CD4-positive, alpha-beta T cell treated with Interleukin-12 subunit alpha and Interleukin-12 subunit beta, for 1 hour (primary cell): ENCODE results near the gene RNF115.
"Not testable (repeated sequence)": the region's sequence is repeated elsewhere in the genome, so short reads cannot be mapped to it uniquely, and the experiment has no call there.

Source experiments
- DNase-seq: peaks from one replicate; pipeline ENCODE4 v3.0.0-alpha.2; 2020

RNF115 gene

DNA sequence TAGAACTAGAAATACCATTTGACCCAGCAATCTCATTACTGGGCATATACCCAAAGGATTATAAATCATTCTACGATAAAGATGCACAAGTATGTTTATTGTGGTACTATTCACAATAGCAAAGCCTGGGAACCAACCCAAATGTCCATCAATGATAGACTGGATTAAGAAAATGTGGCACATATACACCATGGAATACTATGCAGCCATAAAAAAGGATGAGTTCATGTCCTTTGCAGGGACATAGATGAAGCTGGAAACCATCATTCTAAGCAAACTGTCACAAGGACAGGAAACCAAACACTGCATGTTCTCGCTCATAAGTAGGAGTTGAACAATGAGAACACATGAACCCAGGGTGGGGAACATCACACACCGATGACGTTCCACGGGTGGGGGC is 97.7 kb downstream of the RNF115 start:
- not testable (repeated sequence) for DNase-seq

DNA sequence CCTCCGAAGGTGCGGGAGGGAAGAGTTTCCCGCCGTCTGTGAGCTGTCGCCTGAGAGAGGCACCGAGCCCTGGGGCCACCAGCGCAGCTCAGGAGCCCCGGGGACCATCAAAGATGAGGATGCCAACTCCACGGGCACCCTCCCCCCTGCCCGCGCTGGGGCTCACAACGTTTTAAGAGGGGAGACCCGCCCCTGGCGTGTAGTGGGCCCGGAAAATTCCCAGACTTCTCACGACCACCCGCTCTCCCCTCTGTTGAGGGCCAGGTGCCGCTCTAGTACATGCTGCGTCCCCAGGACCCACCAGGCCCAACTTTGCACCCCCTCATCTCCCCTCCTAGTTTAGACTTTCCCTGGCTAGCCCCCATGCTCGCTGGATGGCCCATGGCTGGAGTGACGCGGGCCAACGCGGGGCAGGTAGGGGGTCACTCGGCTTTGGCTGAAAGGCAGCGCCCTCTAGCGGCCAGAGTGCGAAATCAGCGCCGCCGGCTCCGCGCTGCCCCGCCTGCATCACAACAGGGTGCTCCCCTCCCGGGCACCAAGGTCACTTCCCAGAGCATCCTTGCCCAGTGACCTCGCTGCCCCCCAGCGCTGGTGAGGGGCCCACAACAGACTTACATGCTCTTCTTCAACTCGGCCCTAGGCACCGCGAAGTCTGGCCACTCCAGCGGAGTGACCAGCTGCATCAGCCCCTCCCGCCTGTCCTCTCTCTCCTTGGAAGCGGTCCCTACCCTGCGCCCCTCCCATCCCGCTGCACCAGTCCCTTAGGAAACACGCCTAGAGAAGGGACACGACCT is 102.8 kb downstream of the RNF115 start:
- peak; percentile 74 for DNase-seq

DNA sequence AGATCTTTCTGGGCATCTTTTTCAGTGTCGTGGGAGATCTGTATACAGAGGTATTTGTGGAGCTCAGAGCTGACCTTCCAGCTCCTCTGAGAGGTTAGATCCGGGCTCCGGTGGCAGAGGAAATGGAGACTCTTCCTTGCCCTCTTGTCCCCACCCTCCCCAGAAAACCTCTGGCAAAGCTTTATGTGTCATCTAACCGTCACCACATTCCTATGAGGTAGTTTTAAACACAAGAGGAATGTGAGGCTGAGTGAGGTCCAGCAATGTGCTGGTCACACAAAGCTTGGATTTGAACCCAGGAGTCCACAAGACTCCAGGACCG is 103.4 kb downstream of the RNF115 start:
- DNase-seq, result no peak

DNA sequence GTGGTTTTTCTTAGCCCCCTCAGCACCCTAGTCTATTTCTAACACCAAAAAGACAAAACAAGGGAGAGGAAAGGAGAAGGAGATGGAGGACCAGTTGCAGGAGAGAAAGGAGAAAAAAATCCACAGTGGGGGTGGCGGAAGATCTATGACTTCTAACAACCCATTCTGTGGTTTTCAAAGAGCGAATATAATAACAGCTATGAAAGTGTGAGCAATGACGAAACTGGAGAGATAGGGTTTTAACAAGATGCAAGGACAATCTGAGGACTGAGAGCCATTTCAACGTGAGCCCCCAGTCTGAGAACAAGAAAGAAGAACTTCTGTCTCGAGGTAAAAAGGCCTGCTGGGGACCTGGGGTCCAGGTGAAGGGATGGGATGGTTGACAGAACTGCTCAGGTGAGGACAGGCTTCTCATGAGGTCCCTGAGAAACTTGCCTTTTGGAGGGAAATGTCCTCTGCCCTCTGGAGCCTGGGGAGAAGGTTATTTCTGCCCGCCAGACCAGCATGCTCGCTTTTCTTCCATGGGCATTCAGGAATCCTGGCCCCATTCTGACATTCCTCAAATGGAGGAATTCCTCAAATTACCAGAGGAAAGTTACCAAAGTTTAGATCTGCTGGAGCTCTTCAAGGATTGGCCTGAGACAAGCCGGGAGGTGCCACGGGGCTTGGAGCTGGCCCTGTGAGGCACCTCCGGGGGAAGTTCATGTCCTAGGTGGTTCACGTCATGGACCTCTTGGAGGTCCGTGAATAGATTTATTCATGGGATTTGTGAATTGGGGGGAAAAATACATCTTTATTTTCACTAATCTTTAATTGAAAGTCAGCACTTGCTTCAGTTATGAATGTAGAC is 104.4 kb downstream of the RNF115 start, which contains the start of gene CD160:
CD160 (plus strand) TSS at position 270 of the 850 bp plus-strand sequence. CDS start 8,829 bp downstream, outside the sequence.
- DNase-seq, result peak; percentile 17

DNA sequence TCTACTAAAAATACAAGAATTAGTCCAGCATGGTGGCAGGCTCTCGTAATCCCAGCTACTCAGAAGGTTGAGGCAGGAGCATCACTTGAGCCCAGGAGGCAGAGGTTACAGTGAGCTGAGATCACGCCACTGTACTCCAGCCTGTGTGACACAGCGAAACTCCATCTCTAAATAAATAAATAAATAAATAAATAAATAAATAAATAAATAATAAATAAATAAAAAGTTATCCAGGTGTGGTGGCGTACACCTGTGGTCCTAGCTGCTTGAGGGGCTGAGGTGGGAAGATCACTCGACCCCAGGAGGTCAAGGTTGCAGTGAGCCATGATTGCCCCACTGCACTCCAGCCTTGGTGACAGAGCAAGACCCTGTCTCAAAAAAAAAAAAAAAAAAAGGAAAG is 105.4 kb downstream of the RNF115 start:
- DNase-seq, result not testable (repeated sequence)

DNA sequence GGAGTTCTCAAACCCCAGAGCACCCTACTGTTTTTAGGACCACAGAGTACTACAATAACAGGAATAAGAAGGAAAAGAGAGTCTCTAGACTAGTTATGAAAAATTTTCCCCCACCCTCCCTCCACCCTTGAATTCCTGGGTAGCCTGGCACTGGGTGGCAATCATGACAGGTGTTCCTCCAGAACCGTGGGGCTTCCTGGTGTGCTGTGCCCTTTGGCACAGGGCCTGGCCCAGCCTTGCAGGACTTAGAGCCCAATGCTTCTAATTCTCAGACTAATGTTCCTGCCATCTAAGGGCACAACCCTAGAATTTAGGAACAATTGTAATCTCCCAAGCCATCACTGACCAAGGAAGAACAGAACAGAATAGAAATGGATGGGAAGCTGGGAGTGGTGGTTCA is 106.1 kb downstream of the RNF115 start:
- no peak for DNase-seq

DNA sequence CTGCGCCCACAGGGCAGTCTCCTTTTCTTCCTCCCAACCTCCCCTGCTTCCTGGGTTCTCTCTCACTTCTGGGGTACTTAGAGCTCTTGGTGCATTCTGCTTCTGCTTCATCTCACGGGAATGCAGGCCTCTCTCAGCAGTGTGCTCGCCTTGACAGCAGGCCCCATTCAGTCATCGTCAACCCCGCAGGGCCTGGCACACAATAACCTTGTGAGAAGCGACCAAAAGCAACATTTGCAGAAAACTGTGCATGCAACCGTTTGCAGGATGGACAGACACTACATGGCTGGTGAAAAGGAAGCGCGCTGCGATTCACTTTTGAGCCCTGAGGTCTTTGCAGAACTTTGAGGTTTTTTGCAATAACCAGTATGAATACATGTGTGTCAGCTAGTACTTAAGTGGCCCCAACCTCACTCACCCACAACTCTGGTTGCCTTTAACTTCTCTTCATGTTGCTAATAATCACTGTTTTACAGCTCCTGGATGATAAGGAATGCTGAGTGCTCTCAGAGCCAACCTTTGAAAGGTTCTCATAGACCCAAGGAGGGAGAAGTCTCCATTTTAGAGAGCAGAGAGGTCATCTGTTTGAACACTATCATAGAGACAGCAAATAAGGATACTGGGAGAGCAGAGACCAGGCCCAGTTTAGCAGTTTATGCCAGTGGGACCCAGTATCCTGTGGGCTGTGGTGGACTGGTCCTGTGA is 107.1 kb downstream of the RNF115 start:
- no peak for DNase-seq

DNA sequence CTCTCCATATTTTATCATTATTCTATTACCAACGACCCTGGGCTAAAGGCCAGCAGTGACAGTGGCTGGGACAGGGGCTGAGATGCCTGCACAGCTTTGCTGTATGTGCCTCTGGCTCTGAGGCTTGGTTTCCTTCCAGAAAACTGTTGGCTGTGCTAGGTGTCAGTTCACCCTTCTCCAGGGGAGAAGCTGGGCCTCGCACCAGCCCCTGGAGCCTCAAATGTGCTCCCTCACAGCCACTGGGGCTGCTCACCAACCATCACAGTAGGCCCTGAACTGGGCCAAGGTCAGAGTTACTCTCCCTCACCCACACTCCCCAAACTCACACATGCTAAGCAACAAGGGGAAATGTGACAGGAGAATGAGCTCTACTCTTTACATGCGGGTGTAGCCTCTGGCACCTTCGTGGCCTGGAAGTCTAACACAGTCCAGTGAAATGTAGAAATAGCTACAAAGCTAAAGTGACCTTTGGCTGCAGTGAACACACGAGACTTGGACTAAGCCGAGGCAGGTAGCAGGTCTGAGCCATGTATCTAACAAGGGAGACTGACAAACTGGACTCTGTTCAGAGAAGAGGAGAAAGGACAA is 109.3 kb downstream of the RNF115 start:
- no peak for DNase-seq

DNA sequence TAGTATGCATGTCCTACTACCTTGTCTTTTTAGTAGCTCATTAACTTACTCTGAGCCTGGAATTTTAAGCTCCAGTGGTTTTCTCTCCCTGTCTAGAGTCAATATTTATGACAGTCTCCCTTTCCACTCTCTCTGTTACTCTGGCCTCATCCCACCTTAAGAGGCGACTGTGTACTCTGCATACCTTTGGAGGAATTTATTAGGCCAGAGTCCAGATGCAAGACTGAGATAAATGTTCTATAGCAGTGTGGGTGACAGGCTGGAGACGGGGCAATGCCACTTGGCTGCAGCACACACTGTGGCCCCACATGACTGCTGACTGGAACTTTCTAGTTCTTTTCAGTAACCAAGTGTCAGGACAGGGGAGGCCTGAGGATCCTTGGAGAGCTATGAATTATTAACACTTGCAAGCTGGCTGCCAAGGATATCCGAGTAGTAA is 112.7 kb downstream of the RNF115 start:
- no peak for DNase-seq

DNA sequence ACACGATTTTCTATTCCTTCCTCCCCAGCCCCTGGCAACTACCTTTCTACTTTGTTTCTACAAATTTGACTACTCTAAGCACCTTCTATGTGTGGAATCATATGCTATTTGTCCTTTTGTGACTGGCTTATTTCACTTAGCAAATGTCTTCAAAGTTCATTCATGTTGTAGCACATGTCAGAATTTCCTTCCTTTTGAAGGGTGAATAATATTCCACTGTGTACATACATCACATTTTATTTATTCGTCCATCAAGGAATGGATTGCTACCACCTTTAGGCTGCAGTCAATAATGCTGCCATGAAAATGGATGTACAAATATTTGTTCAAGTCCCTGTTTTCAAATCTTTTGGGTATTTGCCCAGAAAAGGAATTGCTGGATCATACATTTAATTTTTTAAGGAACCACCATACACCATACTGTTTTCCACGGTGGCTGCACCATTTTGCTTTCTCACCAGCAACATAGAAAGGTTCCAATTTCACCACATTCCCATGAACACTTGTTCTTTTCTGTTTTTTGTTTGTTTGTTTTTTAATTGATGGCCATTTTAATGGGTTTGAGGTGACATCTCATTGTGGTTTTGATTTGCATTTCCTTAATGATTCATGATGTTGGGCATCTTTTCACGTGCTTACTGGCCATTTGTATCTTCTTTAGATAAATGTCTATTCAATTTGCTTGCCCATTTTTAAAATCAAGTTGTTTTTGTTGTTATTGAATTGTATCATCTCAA is 113.4 kb downstream of the RNF115 start:
- DNase-seq, result no peak

DNA sequence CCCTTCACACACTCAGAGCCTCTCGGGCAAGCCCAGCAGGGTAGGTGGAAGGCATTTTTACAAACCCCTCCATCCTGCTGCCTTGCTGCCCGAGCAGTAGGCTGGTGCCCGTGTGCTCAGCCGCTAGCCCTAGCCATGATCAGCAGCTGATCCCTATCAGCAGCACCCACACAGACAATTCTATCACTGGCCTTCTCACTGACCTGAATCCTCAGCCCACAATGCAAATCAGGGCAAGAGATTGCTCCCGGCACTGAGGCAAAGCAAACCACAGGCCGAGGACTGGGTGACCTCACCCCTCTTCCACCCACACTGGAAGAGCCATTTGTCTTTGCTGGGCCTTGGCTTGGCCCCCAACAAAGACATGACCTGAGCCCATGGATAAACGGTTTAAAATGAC is 115.8 kb downstream of the RNF115 start:
- no peak for DNase-seq

DNA sequence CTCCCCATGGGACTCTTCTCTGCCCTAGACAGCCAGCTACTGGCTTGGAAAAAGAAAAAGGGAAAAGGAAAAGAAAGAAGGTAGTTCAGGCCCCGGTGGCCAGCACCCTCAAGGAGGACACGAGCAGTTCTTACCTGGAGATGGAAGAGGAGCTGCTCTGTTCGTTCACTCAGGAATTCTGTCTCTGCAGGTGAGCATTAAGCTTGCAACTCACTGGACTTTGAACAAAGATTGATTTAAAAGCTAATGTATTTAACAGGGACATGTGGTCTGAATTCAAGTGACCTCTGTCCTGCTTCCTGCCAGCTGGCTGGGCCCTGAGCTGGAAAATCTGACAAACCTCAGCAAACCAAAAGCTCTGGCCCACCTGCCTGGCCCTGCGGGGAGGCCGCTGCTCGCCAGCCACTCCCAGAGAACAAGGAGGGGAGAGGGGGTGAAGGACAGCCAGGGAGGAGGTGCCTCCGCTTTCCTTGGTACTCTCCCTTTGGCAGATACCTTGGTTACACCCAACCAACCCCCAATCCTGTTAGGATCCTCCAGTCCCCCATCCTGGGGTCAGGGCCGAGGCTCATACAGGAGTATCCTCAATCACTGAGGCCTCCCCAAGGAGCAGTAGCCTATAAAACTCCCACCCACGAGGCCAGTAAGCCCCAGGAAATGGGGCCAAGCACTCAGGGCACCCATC is 116.6 kb downstream of the RNF115 start, which contains the start of gene PDZK1:
PDZK1 (minus strand) TSS at position 186 of the 685 bp plus-strand sequence. CDS start 19,347 bp downstream, outside the sequence.
- no peak for DNase-seq

DNA sequence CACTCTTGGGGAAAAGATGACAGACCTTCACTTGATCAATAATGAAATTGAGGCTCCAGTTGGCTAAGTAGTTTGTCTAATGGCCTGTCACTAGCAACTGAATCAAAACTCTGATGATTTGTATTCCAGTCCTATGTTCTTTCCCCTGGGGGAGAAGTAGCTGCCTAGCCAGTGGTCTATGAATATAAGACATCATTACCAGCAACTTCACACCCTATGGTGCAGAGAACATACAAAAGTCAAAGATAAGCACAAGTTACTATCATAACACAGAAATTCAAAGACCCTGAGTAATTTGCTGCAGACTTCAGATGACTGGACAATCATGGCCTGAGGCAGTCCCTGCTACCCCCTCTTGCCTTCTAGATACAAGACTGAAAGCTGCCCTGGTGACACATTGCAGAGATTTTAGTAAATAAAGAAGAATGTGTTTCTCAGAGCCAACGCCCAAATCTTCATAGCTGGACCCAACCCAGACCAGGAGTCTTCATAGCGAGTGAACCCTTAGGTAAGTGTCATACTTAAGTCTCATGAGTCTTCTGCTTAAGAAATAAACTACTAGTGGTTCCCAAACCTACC is 117.7 kb downstream of the RNF115 start:
- DNase-seq, result no peak

DNA sequence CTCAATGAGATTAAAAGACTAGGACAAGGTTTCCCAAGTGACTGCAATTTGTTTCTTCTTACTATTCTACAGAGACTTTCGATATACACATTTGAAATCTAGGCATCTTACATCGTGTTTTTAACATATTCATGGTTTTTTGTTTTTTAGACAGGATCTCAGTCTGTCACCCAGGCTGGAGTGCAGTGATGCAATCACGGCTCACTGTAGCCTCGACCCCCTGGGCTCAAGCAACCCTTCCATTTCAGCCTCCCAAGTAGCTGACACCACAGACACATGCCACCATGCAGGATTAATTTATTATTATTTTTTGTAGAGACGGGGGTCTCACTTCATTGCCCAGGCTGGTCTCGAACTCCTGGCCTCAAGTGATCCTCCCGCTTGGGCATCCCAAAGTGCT is 118.3 kb downstream of the RNF115 start:
- DNase-seq, result no peak

DNA sequence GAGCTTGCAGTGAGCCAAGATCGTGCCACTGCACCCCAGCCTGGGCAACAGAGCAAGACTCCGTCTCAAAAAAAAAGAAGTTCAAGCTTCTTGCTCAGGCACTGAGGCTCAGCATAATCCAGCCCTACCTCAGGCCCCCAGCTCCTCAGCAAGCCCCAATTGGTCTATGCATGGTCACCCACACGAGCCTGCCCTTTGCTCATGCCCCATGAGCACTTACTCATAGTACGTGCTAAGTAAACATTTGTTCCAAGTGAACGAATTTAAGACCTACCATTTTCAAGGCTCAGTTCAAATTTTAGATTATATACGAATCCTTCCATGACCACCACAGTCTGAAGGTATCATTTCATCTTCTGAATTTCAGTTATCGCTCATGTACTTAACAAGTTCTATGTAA is 121.1 kb downstream of the RNF115 start:
- DNase-seq, result no peak

DNA sequence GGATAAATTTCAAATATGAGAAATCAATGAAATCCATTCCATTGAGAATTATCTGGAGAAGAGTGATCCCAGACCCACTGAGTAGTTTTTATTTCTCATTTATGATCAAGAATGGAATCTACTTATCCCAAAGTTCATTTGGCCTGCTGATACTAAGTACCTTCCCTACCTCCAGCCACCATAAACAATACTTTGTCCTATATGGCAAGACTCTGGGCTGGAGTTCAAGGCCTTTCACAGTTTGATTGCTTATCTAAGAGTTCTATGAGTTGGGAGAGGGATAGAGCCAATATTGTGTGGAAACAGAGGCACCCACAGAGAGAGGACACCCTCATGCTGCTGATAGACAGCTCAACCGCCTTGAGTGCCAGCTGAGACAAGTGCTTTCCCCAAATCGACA is 121.8 kb downstream of the RNF115 start:
- DNase-seq, result no peak

DNA sequence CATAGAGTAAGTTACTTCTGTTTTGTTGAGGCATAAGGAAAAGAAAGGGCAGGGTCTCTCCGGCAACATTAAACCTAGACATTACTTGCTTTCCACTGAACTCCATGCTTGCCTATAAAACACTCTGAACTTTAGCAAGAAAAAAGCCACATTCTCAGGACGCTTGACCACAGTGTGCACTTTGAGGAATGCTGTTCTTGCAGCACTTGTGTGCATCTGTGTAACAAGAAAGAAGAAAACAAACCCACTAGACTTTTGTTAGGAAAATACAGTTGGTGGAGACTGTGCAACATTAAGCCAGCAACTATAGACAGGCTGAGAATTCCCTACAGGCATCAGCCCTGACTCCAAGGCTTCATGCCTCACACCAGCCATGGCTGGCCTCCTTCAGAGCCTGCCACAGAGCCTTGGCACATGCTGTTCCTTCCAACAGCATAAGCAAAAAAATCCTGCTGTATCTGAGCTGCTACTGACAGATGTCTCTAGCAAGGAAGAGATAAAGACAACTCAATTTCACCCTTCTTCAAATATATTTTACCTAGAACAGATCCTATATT is 122.5 kb downstream of the RNF115 start:
- no peak for DNase-seq

DNA sequence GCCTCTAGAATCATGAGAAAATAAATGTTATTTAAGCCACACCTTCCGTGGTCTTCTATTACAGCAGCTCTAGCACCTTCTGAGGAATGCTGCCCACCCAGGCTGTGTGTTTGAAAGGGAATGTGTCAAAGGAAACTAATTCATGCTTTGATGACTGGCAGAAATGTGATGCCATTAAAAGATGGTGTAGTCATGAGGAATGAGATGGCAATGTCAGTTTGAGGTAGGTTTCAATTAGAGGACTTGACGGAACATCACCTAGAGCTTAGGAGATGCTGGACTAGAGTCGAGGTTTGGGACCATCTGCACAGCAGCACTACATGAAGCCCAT is 127.3 kb downstream of the RNF115 start:
- DNase-seq, result no peak

DNA sequence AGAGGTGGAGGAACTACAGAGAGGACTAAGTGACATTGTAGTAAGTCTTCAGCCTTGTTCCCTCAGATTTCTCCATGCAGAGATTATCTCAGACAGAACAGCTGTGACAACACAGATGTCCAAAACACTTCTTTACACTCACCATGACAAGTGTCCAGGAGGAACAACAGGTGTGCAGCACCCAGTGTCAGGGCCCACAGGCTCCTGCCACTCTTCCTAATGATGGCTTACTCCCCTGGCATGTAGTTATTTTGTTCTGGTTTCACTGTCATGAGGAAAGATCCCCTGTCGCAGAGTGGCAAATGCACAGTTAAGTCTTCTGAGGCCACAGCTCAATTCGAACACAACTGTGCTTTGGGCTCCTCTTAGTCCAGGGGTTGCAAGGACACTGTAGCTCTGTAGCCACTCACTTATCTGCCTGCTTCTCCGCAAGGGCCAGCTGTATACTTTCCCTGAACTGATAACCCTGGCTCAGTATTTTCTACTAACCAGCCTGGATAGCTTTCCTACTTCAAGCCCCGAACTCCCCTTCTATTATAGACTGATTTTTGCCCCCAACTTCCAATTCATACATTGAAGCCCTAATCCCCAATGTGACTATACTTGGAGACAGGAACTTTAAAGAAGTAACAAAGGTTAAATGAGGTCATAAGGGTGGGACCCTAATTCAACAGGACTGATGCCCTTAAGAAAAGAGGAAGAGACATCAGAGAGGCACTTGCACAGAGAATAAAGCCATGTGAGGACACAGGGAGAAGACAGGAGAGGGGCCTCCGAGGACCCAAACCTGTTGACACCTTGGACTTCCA is 127.9 kb downstream of the RNF115 start:
- no peak for DNase-seq

DNA sequence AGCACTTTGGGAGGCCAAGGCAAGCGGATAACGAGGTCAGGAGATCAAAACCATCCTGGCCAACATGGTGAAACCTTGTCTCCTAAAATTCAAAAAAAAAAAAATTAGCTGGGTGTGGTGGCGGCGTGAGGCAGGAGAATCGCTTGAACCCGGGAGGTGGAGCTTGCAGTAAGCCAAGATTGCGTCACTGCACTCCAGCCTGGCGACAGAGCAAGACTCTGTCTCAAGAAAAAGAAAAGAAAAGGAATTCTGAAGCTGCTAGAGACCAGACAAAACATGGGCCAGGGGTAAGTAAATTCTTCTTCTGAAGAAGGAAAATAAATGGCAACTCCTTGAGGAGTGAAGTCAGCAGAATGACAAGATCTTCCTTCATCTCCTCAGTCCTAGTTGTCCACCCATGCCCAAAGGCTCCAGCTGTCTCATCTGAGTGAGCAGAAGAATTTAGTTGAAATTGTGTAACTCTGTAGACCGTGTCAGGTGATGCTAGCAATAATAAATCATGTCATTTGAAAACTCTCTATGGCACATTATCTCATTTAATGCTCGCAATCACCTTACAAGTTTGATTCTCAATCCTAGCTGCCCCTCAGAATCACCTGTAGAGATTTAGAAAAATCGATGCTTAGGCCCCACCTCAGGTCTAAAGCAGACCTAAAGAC is 131.0 kb downstream of the RNF115 start:
- no peak for DNase-seq
